Liver (tissue), 9 donors: Measurements from ENCODE around the gene CMIP. TPM values are rescaled to one million over a fixed set of nuclear protein-coding genes. Genes with fewer than 3 reads are reported as not detected.

ENCODE experiments used
- DNase-seq: peaks from one replicate; pipeline ENCODE4 v3.0.0-alpha.2; 2017; ENCODE audit warnings: low spot score
- H3K27ac ChIP-seq, 2 donors: one replicate each; pipeline ENCODE4 v1.7.0; 2013; ENCODE audit warnings: inconsistent platforms in 2 of 2, low read length in 2 of 2, control low read depth in 1 of 2, low read depth in 1 of 2, mild to moderate bottlenecking in 1 of 2
- H3K27me3 ChIP-seq, 4 donors: one replicate each; pipeline versions ENCODE4 v1.6.1 to v1.7.0; 2013; ENCODE audit warnings: low read length in 3 of 4, inconsistent platforms in 1 of 4, mild to moderate bottlenecking in 1 of 4, moderate library complexity in 1 of 4; ENCODE audit not compliant: control insufficient read depth in 4 of 4, insufficient read depth in 4 of 4
- H3K36me3 ChIP-seq, 4 donors: one replicate each; pipeline versions ENCODE4 v1.6.1 to v1.7.0; 2013; ENCODE audit warnings: low read length in 3 of 4, mild to moderate bottlenecking in 3 of 4, low read depth in 1 of 4, moderate library complexity in 1 of 4; ENCODE audit not compliant: control insufficient read depth in 4 of 4, insufficient read depth in 3 of 4
- H3K4me1 ChIP-seq, 4 donors: one replicate each; pipeline versions ENCODE4 v1.6.1 to v1.7.0; 2013; ENCODE audit warnings: low read length in 3 of 4, mild to moderate bottlenecking in 3 of 4, moderate library complexity in 1 of 4; ENCODE audit not compliant: control insufficient read depth in 4 of 4, insufficient read depth in 4 of 4
- H3K4me3 ChIP-seq, 3 donors: one replicate each; pipeline versions ENCODE4 v1.6.1 to v1.7.0; 2013; ENCODE audit warnings: low read length in 3 of 3, control low read depth in 1 of 3, low read depth in 1 of 3, mild to moderate bottlenecking in 1 of 3
- H3K9ac ChIP-seq, 2 donors: one replicate each; pipeline ENCODE4 v1.7.0; 2013; ENCODE audit warnings: low read length in 2 of 2, mild to moderate bottlenecking in 2 of 2, moderate library complexity in 2 of 2, control low read depth in 1 of 2, low read depth in 1 of 2
- H3K9me3 ChIP-seq, 4 donors: one replicate each; pipeline versions ENCODE4 v1.6.1 to v1.7.0; 2013; ENCODE audit warnings: low read length in 3 of 4; ENCODE audit not compliant: control insufficient read depth in 4 of 4
- EGR1 ChIP-seq, 2 donors: IDR thresholded peaks; 2 replicates each; pipeline ENCODE4 v1.6.1; 2016 to 2018; ENCODE audit warnings: antibody characterized with exemption in 2 of 2, low read depth in 2 of 2
- HNF4A ChIP-seq, 2 donors: conservative IDR thresholded peaks; 2 replicates each; pipeline ENCODE4 v1.6.1; 2016; ENCODE audit warnings: antibody characterized with exemption in 2 of 2, mild to moderate bottlenecking in 2 of 2
- NR2F2 ChIP-seq: IDR thresholded peaks from 2 replicates; pipeline ENCODE4 v1.6.1; 2016; ENCODE audit warnings: antibody characterized with exemption
- RAD21 ChIP-seq, 2 donors: IDR thresholded peaks; 2 replicates each; pipeline ENCODE4 v1.6.1; 2016; ENCODE audit warnings: antibody characterized with exemption in 2 of 2, mild to moderate bottlenecking in 2 of 2
- RXRA ChIP-seq, 2 donors: IDR thresholded peaks; 2 replicates each; pipeline ENCODE4 v1.6.1; 2017 to 2018; ENCODE audit warnings: antibody characterized with exemption in 2 of 2, mild to moderate bottlenecking in 1 of 2
- SP1 ChIP-seq: IDR thresholded peaks from 2 replicates; pipeline ENCODE4 v1.6.1; 2018; ENCODE audit warnings: antibody characterized with exemption, mild to moderate bottlenecking
- WGBS: extraction: QIAGEN DNeasy Blood & Tissue Kit; methylation state at CpG from one replicate; pipeline ENCODE4 v1.1.7; 2013; 5-methylcytosine and 5-hydroxymethylcytosine counted together
- polyA plus RNA-seq, 2 donors: library from polyadenylated mRNA; stranded (reverse) in 1 of 2; unstranded in 1 of 2; fragments of 200-250 nt in 1 of 2; fragments of >200 nt in 1 of 2; fragmentation: Nextera tagmentation in 1 of 2; extraction: Ambion mirVana in 1 of 2; gene quantifications; one replicate each; pipeline versions ENCODE4 v1.2.1 to v1.2.3, GENCODE V29; 2013 to 2015
- total RNA-seq, 2 donors: library from RNA; depleted of rRNA; stranded (reverse); fragments of >200 nt; gene quantifications; one replicate each; pipeline ENCODE4 v1.2.3, GENCODE V29; 2014
- TF ChIP-seq, protein P1 (sequence below): IDR thresholded peaks from 2 replicates; pipeline ENCODE4 v1.6.1; 2016; ENCODE audit warnings: antibody characterized with exemption, mild to moderate bottlenecking
- TF ChIP-seq, protein P2 (sequence below): fragments of 150-350 bp; IDR thresholded peaks from 2 replicates; pipeline ENCODE4 v1.5.1; 2017; ENCODE audit warnings: improper control_type of control experiment, low read depth, low read length; ENCODE audit not compliant: missing input control
- donor health status: healthy.
- donor health status: healthy.
- donor health status: healthy.
- donor health status: healthy.
- donor health status: healthy.

Gene CMIP
- total and polyA plus RNA-seq, 4 donors, result 1.7 to 15.6 (median 10.1) TPM

GRCh38 chr16:81632392-81633146, 188.0 kb downstream of the CMIP start:
- 89% methylated on average over 18 of the region's 18 CpGs for WGBS
- peaks cover 0 to 2% (median 0%) of the 10 kb centered on the region in 4 donors for H3K36me3 ChIP-seq
- TF ChIP-seq, protein P1, sequence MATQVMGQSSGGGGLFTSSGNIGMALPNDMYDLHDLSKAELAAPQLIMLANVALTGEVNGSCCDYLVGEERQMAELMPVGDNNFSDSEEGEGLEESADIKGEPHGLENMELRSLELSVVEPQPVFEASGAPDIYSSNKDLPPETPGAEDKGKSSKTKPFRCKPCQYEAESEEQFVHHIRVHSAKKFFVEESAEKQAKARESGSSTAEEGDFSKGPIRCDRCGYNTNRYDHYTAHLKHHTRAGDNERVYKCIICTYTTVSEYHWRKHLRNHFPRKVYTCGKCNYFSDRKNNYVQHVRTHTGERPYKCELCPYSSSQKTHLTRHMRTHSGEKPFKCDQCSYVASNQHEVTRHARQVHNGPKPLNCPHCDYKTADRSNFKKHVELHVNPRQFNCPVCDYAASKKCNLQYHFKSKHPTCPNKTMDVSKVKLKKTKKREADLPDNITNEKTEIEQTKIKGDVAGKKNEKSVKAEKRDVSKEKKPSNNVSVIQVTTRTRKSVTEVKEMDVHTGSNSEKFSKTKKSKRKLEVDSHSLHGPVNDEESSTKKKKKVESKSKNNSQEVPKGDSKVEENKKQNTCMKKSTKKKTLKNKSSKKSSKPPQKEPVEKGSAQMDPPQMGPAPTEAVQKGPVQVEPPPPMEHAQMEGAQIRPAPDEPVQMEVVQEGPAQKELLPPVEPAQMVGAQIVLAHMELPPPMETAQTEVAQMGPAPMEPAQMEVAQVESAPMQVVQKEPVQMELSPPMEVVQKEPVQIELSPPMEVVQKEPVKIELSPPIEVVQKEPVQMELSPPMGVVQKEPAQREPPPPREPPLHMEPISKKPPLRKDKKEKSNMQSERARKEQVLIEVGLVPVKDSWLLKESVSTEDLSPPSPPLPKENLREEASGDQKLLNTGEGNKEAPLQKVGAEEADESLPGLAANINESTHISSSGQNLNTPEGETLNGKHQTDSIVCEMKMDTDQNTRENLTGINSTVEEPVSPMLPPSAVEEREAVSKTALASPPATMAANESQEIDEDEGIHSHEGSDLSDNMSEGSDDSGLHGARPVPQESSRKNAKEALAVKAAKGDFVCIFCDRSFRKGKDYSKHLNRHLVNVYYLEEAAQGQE, result no peak
- no peak for TF ChIP-seq EGR1 (IDR thresholded peaks at IDR 0.05; ENCODE audit: low read depth in 2 of 2)
- no peak for TF ChIP-seq RAD21 (IDR thresholded peaks at IDR 0.05)
- no peak for TF ChIP-seq SP1
- TF ChIP-seq HNF4A (conservative IDR thresholded peaks at IDR 0.05), result no peak
- TF ChIP-seq NR2F2, result no peak
- H3K27ac ChIP-seq, result peak overlapping the region in 1 of 2 donors; percentile 40
- no peak overlapping the region for H3K4me3 ChIP-seq
- H3K4me1 ChIP-seq, result peaks cover 19 to 47% (median 39%) of the 10 kb centered on the region in 4 donors
- H3K27me3 ChIP-seq, result no peaks in the 10 kb centered on the region
- H3K9me3 ChIP-seq, result no peaks in the 10 kb centered on the region
- DNase-seq, result no peak
- H3K9ac ChIP-seq, result no peak overlapping the region

GRCh38 chr16:81633147-81633619, 188.6 kb downstream of the CMIP start:
- peaks cover 0 to 2% (median 0%) of the 10 kb centered on the region in 4 donors for H3K36me3 ChIP-seq

More at GRCh38 chr16:81633147-81633619, 188.6 kb downstream of the CMIP start:
- Histone ChIP-seq H3K4me3 (no peak overlapping the region), H3K27me3 (no peaks in the 10 kb centered on the region), H3K4me1 (peaks cover 19 to 47% (median 39%) of the 10 kb centered on the region in 4 donors), H3K27ac (peak overlapping the region; percentile 40 to 44), H3K9ac (no peak overlapping the region), H3K9me3 (no peaks in the 10 kb centered on the region)
- no peak for TF ChIP-seq RXRA (IDR thresholded peaks at IDR 0.05)
- TF ChIP-seq, protein P2, sequence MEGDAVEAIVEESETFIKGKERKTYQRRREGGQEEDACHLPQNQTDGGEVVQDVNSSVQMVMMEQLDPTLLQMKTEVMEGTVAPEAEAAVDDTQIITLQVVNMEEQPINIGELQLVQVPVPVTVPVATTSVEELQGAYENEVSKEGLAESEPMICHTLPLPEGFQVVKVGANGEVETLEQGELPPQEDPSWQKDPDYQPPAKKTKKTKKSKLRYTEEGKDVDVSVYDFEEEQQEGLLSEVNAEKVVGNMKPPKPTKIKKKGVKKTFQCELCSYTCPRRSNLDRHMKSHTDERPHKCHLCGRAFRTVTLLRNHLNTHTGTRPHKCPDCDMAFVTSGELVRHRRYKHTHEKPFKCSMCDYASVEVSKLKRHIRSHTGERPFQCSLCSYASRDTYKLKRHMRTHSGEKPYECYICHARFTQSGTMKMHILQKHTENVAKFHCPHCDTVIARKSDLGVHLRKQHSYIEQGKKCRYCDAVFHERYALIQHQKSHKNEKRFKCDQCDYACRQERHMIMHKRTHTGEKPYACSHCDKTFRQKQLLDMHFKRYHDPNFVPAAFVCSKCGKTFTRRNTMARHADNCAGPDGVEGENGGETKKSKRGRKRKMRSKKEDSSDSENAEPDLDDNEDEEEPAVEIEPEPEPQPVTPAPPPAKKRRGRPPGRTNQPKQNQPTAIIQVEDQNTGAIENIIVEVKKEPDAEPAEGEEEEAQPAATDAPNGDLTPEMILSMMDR, result peak; percentile 24
- WGBS, result 68% methylated on average over 11 of the region's 11 CpGs
- no peak for DNase-seq
